CD4-positive, alpha-beta memory T cell (primary cell): Measurements from ENCODE around the gene TRMO. TPM values are rescaled to one million over a fixed set of nuclear protein-coding genes. Genes with fewer than 3 reads are reported as not detected.

Experiments used
- CTCF ChIA-PET: fragments of 350-600 bp; sonication (Branson Sonifier 250); formaldehyde crosslinking; loops from one replicate; lab custom pipeline; 2021; ENCODE audit warnings: inconsistent platforms; ENCODE audit not compliant: partially characterized antibody; lab: Charles Lee
- POLR2A ChIA-PET: fragments of 350-600 bp; sonication (Branson Sonifier 250); formaldehyde crosslinking; loops from one replicate; lab custom pipeline; 2021; ENCODE audit not compliant: partially characterized antibody; lab: Charles Lee
- DNase-seq, 5 donors: peaks; one replicate each; pipeline versions ENCODE4 v3.0.0 to v3.0.0-alpha.2; 2020 to 2022; ENCODE audit warnings: mixed read lengths in 1 of 5
- H3K27ac ChIP-seq: one replicate; pipeline ENCODE4 v1.7.0; 2013; ENCODE audit warnings: low read depth, low read length
- H3K27me3 ChIP-seq: 2 replicates; pipeline ENCODE4 v1.7.0; 2013; ENCODE audit warnings: mild to moderate bottlenecking, low read length, moderate library complexity; ENCODE audit not compliant: insufficient read depth
- H3K36me3 ChIP-seq: 2 replicates; pipeline ENCODE4 v1.7.0; 2013; ENCODE audit warnings: mild to moderate bottlenecking, low read length, moderate library complexity; ENCODE audit not compliant: insufficient read depth
- H3K4me1 ChIP-seq: 2 replicates; pipeline ENCODE4 v1.7.0; 2013; ENCODE audit warnings: mild to moderate bottlenecking, low read length, moderate library complexity; ENCODE audit not compliant: insufficient read depth
- H3K4me3 ChIP-seq, 2 donors: one replicate each; pipeline ENCODE4 v1.7.0; 2013; ENCODE audit warnings: low read length in 2 of 2, mild to moderate bottlenecking in 1 of 2
- H3K9me3 ChIP-seq, 2 donors: one replicate each; pipeline ENCODE4 v1.7.0; 2013; ENCODE audit warnings: low read length in 2 of 2, control low read depth in 1 of 2; ENCODE audit not compliant: control insufficient read depth in 1 of 2
- H3K27ac Mint-ChIP-seq, 7 donors: one replicate each; pipeline ENCODE4 v1.8.0; 2020 to 2021; ENCODE audit warnings: mixed read lengths in 7 of 7, mild to moderate bottlenecking in 6 of 7, inconsistent platforms in 3 of 7, moderate library complexity in 3 of 7
- H3K27me3 Mint-ChIP-seq, 2 donors: one replicate each; pipeline ENCODE4 v1.8.0; 2020 to 2021; ENCODE audit warnings: mixed read lengths in 2 of 2
- H3K36me3 Mint-ChIP-seq, 2 donors: one replicate each; pipeline ENCODE4 v1.8.0; 2020 to 2021; ENCODE audit warnings: mixed read lengths in 2 of 2, inconsistent platforms in 1 of 2, mild to moderate bottlenecking in 1 of 2
- H3K4me1 Mint-ChIP-seq, 4 donors: one replicate each; pipeline ENCODE4 v1.8.0; 2020 to 2021; ENCODE audit warnings: mixed read lengths in 4 of 4, mild to moderate bottlenecking in 1 of 4
- H3K4me3 Mint-ChIP-seq, 8 donors: one replicate each; pipeline ENCODE4 v1.8.0; 2020 to 2021; ENCODE audit warnings: mixed read lengths in 8 of 8, mild to moderate bottlenecking in 7 of 8, moderate library complexity in 6 of 8, inconsistent platforms in 3 of 8
- H3K9me3 Mint-ChIP-seq, 8 donors: one replicate each; pipeline ENCODE4 v1.8.0; 2020 to 2021; ENCODE audit warnings: mixed read lengths in 8 of 8, mild to moderate bottlenecking in 5 of 8, inconsistent platforms in 3 of 8, moderate library complexity in 1 of 8
- intact Hi-C: fragments of 100-400 bp; cut with micrococcal nuclease; formaldehyde crosslinking; loops from one replicate; pipeline ENCODE4 v1.15.1; 2023
- polyA plus RNA-seq, 2 donors: library from polyadenylated mRNA; unstranded; fragments of 300-500 nt; fragmentation: Illumina TruSeq; gene quantifications; one replicate each; pipeline ENCODE4 v1.2.3, GENCODE V29; 2021
- total RNA-seq, 2 experiments: library from RNA; stranded (reverse); gene quantifications; one replicate each; pipeline ENCODE4 v1.2.3, GENCODE V29; 2021

Gene TRMO
- total and polyA plus RNA-seq, 4 experiments from 2014 or later, result 21.7 to 59.5 (median 41.4) TPM

GRCh38 chr9:97861148-97861475, 61.2 kb downstream of the TRMO start:
- DNase-seq, result no peak
- H3K36me3 Mint-ChIP-seq, result peaks cover 8 to 9% of the 10 kb centered on the region in 2 donors
- Histone ChIP-seq H3K4me1 (peaks cover 13% of the 10 kb centered on the region), H3K36me3 (no peaks in the 10 kb centered on the region), H3K4me3 (no peak overlapping the region), H3K9me3 (no peaks in the 10 kb centered on the region), H3K27me3 (peaks cover 32% of the 10 kb centered on the region), H3K27ac (no peak overlapping the region)
- peaks cover 43 to 74% of the 10 kb centered on the region in 2 donors for H3K27me3 Mint-ChIP-seq
- H3K4me3 Mint-ChIP-seq, result no peak overlapping the region
- ChIA-PET CTCF (no interaction called here), POLR2A (no interaction called here)
- intact Hi-C loops, result no loop called here
- H3K9me3 Mint-ChIP-seq, result peaks cover 5 to 20% (median 16%) of the 10 kb centered on the region in 8 donors
- peak overlapping the region in 1 of 7 donors; percentile 37 for H3K27ac Mint-ChIP-seq
- H3K4me1 Mint-ChIP-seq, result peaks cover 5 to 16% (median 10%) of the 10 kb centered on the region in 4 donors

DNA sequence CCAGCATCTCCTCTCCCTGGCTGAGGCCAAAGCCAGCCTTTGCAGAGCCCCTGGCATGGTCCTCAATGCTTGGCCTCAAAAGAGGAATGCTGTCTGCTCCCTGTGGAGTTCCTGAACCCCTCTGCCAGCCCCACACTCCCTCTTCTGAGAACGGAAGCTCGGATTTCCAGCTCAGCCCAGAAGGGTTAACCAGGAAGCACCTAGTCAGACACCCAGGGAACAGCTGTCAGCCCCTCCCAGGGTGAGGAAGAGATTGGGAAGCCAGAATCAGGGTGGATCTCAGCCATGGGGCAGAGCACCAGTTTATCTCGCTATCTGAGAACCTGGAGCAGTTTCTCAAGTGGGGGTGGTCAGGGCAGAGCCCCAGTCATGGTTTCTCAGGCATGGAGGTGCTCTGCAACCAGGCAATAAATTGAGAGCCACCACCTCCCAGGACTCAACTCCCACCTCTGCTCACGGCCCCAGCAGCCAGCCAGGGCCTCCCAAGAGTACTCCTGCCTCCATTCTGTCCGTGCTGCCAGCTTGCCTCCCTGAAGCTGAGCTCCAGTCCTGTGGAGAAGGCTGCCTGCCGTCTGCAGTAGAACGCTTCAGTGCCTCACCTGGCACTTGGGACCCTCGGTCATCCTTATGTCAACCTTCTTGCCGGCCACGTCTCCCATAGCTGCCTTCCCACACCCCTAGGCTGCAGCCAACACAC, 61.7 kb downstream of the TRMO start:
- Mint-ChIP-seq H3K4me3 (no peak overlapping the region), H3K27ac (no peak overlapping the region), H3K4me1 (peaks cover 5 to 21% (median 11%) of the 10 kb centered on the region in 4 donors), H3K9me3 (peaks cover 0 to 15% (median 11%) of the 10 kb centered on the region in 8 donors), H3K27me3 (peaks cover 46 to 79% of the 10 kb centered on the region in 2 donors), H3K36me3 (peaks cover 4 to 6% of the 10 kb centered on the region in 2 donors)
- POLR2A ChIA-PET, result interaction anchor here (0.8 kb wide), 1 partner anchor 14 kb away, joined by 3 read pairs; no protein-coding TSS in a partner anchor
- H3K4me1 ChIP-seq, result peaks cover 13% of the 10 kb centered on the region
- no peaks in the 10 kb centered on the region for H3K36me3 ChIP-seq
- intact Hi-C loops, result no loop called here
- no peak for DNase-seq
- H3K27me3 ChIP-seq, result peaks cover 38% of the 10 kb centered on the region
- no peak overlapping the region for H3K27ac ChIP-seq
- CTCF ChIA-PET, result no interaction called here
- H3K4me3 ChIP-seq, result no peak overlapping the region
- H3K9me3 ChIP-seq, result no peaks in the 10 kb centered on the region

GRCh38 chr9:97859346-97859745, 63.0 kb downstream of the TRMO start:
- H3K36me3 ChIP-seq, result no peaks in the 10 kb centered on the region
- H3K4me3 ChIP-seq, result no peak overlapping the region
- ChIA-PET CTCF (interaction anchor here (1.1 kb wide), 1 partner anchor 10 kb away, joined by 3 read pairs; no protein-coding TSS in a partner anchor), POLR2A (no interaction called here)
- intact Hi-C loops, result no loop called here
- peaks cover 0 to 4% (median 1%) of the 10 kb centered on the region in 8 donors for H3K9me3 Mint-ChIP-seq
- no peaks in the 10 kb centered on the region for H3K9me3 ChIP-seq
- DNase-seq, result no peak
- H3K4me1 Mint-ChIP-seq, result peaks cover 9 to 28% (median 16%) of the 10 kb centered on the region in 4 donors
- peaks cover 19% of the 10 kb centered on the region for H3K4me1 ChIP-seq
- H3K27me3 ChIP-seq, result peaks cover 47% of the 10 kb centered on the region
- no peak overlapping the region for H3K27ac ChIP-seq
- peaks cover 1 to 4% of the 10 kb centered on the region in 2 donors for H3K36me3 Mint-ChIP-seq
- peaks cover 52 to 74% of the 10 kb centered on the region in 2 donors for H3K27me3 Mint-ChIP-seq
- H3K4me3 Mint-ChIP-seq, result no peak overlapping the region
- no peak overlapping the region for H3K27ac Mint-ChIP-seq

DNA sequence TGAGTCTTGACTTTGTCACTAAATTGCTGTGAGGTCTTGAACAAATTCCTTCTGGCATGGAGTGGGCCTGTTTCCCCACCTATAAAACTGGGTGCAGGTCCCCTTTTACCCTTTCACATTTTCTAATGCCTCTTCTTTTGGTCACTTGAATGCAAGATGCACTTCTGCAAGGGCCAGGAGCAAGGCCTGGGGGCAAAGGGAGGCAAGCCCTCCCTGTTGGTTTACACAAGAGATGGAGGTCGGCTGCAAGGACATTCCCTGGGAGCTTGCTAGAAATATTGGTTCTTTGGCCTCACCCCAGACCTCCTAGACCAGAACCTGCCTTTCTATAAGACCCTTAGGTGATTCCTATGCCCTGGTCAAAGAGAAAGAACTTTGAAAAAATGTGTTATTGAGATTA, 63.5 kb downstream of the TRMO start:
- Histone ChIP-seq H3K27ac (no peak overlapping the region), H3K36me3 (no peaks in the 10 kb centered on the region), H3K4me1 (peaks cover 19% of the 10 kb centered on the region), H3K4me3 (no peak overlapping the region), H3K9me3 (no peaks in the 10 kb centered on the region), H3K27me3 (peaks cover 47% of the 10 kb centered on the region)
- Mint-ChIP-seq H3K27ac (no peak overlapping the region), H3K27me3 (peaks cover 54 to 74% of the 10 kb centered on the region in 2 donors), H3K4me1 (peaks cover 11 to 32% (median 18%) of the 10 kb centered on the region in 4 donors), H3K36me3 (peaks cover 4% of the 10 kb centered on the region in 2 donors), H3K9me3 (peaks cover 0 to 4% (median 0%) of the 10 kb centered on the region in 8 donors), H3K4me3 (no peak overlapping the region)
- DNase-seq, result no peak
- POLR2A ChIA-PET, result no interaction called here
- intact Hi-C loops, result no loop called here
- CTCF ChIA-PET, result interaction anchor here (1.3 kb wide), 1 partner anchor 42 kb away, joined by 5 read pairs; no protein-coding TSS in a partner anchor

- peak overlapping the region in 4 of 8 donors; percentile 17 to 48 (median 32) for H3K4me3 Mint-ChIP-seq
- H3K27me3 Mint-ChIP-seq, result peaks cover 54 to 74% of the 10 kb centered on the region in 2 donors
- Histone ChIP-seq H3K36me3 (no peaks in the 10 kb centered on the region), H3K9me3 (no peaks in the 10 kb centered on the region), H3K27me3 (peaks cover 47% of the 10 kb centered on the region), H3K4me1 (peaks cover 21% of the 10 kb centered on the region), H3K27ac (no peak overlapping the region), H3K4me3 (no peak overlapping the region)
- ChIA-PET CTCF (interaction anchor here (1.3 kb wide), 1 partner anchor 43 kb away, joined by 5 read pairs; no protein-coding TSS in a partner anchor), POLR2A (no interaction called here)
- peaks cover 4% of the 10 kb centered on the region in 2 donors for H3K36me3 Mint-ChIP-seq
- intact Hi-C loops, result no loop called here
- H3K4me1 Mint-ChIP-seq, result peaks cover 11 to 32% (median 18%) of the 10 kb centered on the region in 4 donors
- no peak for DNase-seq
- no peak overlapping the region for H3K27ac Mint-ChIP-seq
- H3K9me3 Mint-ChIP-seq, result peaks cover 0 to 4% (median 0%) of the 10 kb centered on the region in 8 donors
These were observed 63.9 kb downstream of the TRMO start for GRCh38 chr9:97858393-97858713.

- peaks cover 4% of the 10 kb centered on the region in 2 donors for H3K36me3 Mint-ChIP-seq
- H3K4me3 Mint-ChIP-seq, result peak overlapping the region in 5 of 8 donors; percentile 17 to 61 (median 55)
- ChIA-PET POLR2A (no interaction called here), CTCF (interaction anchor here (1.3 kb wide), 1 partner anchor 43 kb away, joined by 5 read pairs; no protein-coding TSS in a partner anchor)
- H3K27ac Mint-ChIP-seq, result no peak overlapping the region
- peaks cover 0 to 4% (median 0%) of the 10 kb centered on the region in 8 donors for H3K9me3 Mint-ChIP-seq
- Histone ChIP-seq H3K27ac (no peak overlapping the region), H3K4me3 (no peak overlapping the region), H3K4me1 (peaks cover 26% of the 10 kb centered on the region), H3K9me3 (no peaks in the 10 kb centered on the region), H3K36me3 (no peaks in the 10 kb centered on the region), H3K27me3 (peaks cover 48% of the 10 kb centered on the region)
- intact Hi-C loops, result no loop called here
- peaks cover 11 to 33% (median 20%) of the 10 kb centered on the region in 4 donors for H3K4me1 Mint-ChIP-seq
- DNase-seq, result no peak
- peaks cover 55 to 74% of the 10 kb centered on the region in 2 donors for H3K27me3 Mint-ChIP-seq
These were observed 64.5 kb downstream of the TRMO start for GRCh38 chr9:97857606-97858392.
